Right lobe of liver (tissue), 6 donors: Measurements from ENCODE around the gene GALK1. TPM values are rescaled to one million over a fixed set of nuclear protein-coding genes. Genes with fewer than 3 reads are reported as not detected.
"Not testable (repeated sequence)": the region's sequence is repeated elsewhere in the genome, so short reads cannot be mapped to it uniquely, and the experiment has no call there.

Experiments used
- ATAC-seq, 4 donors: fragments of 200-7000 bp; cut with Tn5 transposase; one replicate each; pipeline ENCODE4 v1.9.1; 2020; ENCODE audit warnings: mild to moderate bottlenecking in 4 of 4, moderate library complexity in 4 of 4
- DNase-seq, 3 donors: peaks; one replicate each; pipeline ENCODE4 v3.0.0-alpha.2; 2020
- H3K27ac ChIP-seq, 3 donors: fragments of 200-600 bp; one replicate each; pipeline ENCODE4 v1.8.0; 2022
- H3K27me3 ChIP-seq, 2 donors: fragments of 200-600 bp; one replicate each; pipeline ENCODE4 v1.8.0; 2022
- H3K36me3 ChIP-seq, 4 donors: fragments of 200-600 bp; sonication (generic) in 1 of 4; one replicate each; pipeline versions ENCODE4 v1.5.1 to v1.8.0; 2017 to 2022; ENCODE audit warnings: control low read depth in 1 of 4
- H3K4me1 ChIP-seq, 4 donors: fragments of 200-600 bp; sonication (generic) in 1 of 4; one replicate each; pipeline versions ENCODE4 v1.5.1 to v1.8.0; 2017 to 2022; ENCODE audit warnings: control low read depth in 1 of 4
- H3K4me3 ChIP-seq, 3 donors: fragments of 200-600 bp; one replicate each; pipeline ENCODE4 v1.8.0; 2022
- H3K9me3 ChIP-seq, 4 donors: fragments of 200-600 bp; sonication (generic) in 1 of 4; one replicate each; pipeline versions ENCODE4 v1.5.1 to v1.8.0; 2017 to 2022; ENCODE audit warnings: control low read depth in 1 of 4
- POLR2A ChIP-seq: fragments of 450-650 bp; IDR thresholded peaks from one replicate; pipeline ENCODE4 v1.6.1; 2017; ENCODE audit warnings: antibody characterized with exemption, mild to moderate bottlenecking
- WGBS: methylation state at CpG from one replicate; pipeline ENCODE4 v1.1.6; 2018; ENCODE audit warnings: low coverage, low lambda C conversion rate; ENCODE audit not compliant: insufficient coverage; ENCODE audit errors: missing lambda C conversion rate; 5-methylcytosine and 5-hydroxymethylcytosine counted together
- intact Hi-C, 2 donors: fragments of 100-400 bp; cut with DNase I; formaldehyde crosslinking; loops; one replicate each; pipeline versions ENCODE4 v1.11.2 to v1.14.1; 2022
- total RNA-seq, 6 experiments: library from RNA; depleted of rRNA in 2 of 6; stranded (reverse); fragments of >200 nt in 2 of 6; fragmentation: NEBNext Ultra II Directional in 3 of 6; extraction: Animal tissue kit (Norgen Biotek cat#: 25700) in 3 of 6; gene quantifications; one replicate each; pipeline versions ENCODE4 v1.1.0 to v1.2.4, GENCODE V29; 2016 to 2023
- TF ChIP-seq, protein P1 (sequence below), 4 donors: fragments of 200-600 bp in 3 of 4; fragments of 450-650 bp in 1 of 4; IDR thresholded peaks; one replicate each; pipeline versions ENCODE4 v1.5.1 to v1.8.0; 2016 to 2022; ENCODE audit warnings: antibody characterized with exemption in 4 of 4, mild to moderate bottlenecking in 2 of 4
- donor health status: DM: no; HTN: yes; CAD: no.
- donor health status: DM: no; HTN: no; CAD: no.
- donor health status: DM: no; HTN: no; CAD: no.
- donor health status: DM: no; HTN: yes; CAD: no.
- donor health status: DM: no; HTN: yes; CAD: no.

The GALK1 gene
- total RNA-seq, 6 experiments from 2014 or later: 38.6 to 87.4 (median 76.9) TPM

- no peak for DNase-seq
- no peak for ATAC-seq
- Histone ChIP-seq H3K4me3 (no peak overlapping the region), H3K4me1 (peaks cover 0 to 46% (median 12%) of the 10 kb centered on the region in 4 donors), H3K27me3 (no peaks in the 10 kb centered on the region), H3K36me3 (peaks cover 0 to 19% (median 10%) of the 10 kb centered on the region in 4 donors), H3K9me3 (no peaks in the 10 kb centered on the region), H3K27ac (peak overlapping the region in 1 of 3 donors; percentile 33)
- WGBS: 18% methylated on average over 5 of the region's 5 CpGs
- intact Hi-C loops: no loop called here
- TF ChIP-seq POLR2A: no peak
- TF ChIP-seq, protein P1, sequence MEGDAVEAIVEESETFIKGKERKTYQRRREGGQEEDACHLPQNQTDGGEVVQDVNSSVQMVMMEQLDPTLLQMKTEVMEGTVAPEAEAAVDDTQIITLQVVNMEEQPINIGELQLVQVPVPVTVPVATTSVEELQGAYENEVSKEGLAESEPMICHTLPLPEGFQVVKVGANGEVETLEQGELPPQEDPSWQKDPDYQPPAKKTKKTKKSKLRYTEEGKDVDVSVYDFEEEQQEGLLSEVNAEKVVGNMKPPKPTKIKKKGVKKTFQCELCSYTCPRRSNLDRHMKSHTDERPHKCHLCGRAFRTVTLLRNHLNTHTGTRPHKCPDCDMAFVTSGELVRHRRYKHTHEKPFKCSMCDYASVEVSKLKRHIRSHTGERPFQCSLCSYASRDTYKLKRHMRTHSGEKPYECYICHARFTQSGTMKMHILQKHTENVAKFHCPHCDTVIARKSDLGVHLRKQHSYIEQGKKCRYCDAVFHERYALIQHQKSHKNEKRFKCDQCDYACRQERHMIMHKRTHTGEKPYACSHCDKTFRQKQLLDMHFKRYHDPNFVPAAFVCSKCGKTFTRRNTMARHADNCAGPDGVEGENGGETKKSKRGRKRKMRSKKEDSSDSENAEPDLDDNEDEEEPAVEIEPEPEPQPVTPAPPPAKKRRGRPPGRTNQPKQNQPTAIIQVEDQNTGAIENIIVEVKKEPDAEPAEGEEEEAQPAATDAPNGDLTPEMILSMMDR (IDR thresholded peaks at IDR 0.05): no peak
Observed at GRCh38 chr17:75779987-75780889, 15.2 kb upstream of the GALK1 start.

DNA sequence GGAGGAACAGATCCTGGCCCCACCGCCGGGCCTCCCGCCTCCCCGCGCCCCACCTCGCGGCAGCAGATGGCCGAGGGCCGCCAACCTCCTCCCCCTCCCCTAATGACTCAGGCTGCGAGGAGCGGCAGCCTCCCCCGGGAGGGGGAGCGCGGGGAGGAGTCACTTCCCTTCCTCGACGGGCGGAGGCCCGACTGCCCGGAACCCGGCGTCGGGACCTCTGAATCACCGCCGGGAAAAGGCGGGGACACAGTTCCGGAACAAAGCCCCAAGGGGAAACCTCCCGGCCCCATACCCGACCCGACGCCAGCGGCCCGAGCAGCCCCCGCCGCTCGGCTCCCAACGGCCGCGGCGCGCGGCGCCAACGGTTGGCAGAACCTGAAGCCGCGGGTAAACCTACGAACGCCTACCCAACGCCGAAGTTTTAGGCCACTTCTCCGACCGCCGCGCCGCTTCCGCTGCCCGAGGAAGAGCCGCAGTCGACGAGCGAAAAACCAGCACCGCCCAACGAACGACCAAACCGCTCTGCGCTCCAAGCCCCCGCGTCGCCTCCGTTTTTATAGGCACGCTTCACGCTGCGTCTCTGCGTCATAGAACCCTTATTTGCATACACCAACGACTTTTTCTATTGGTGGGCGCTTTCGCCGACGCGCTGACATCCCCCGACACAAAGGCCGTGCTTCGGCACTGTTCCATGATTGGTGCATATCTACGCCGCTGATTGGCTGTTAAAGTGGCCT lies 14.4 kb upstream of the GALK1 start:
- Histone ChIP-seq H3K27me3 (no peaks in the 10 kb centered on the region), H3K4me3 (peak overlapping the region; percentile 88 to 98 (median 95)), H3K36me3 (peaks cover 0 to 19% (median 10%) of the 10 kb centered on the region in 4 donors), H3K9me3 (no peaks in the 10 kb centered on the region), H3K27ac (peak overlapping the region; percentile 96 to 99 (median 97)), H3K4me1 (peaks cover 0 to 46% (median 12%) of the 10 kb centered on the region in 4 donors)
- intact Hi-C loops: no loop called here
- ATAC-seq: peak; percentile 62 to 81 (median 78)
- TF ChIP-seq, protein P1 (IDR thresholded peaks at IDR 0.05): peak in 2 of 4 donors; percentile 10 to 31
- TF ChIP-seq POLR2A: peak; percentile 100
- peak; percentile 96 to 98 (median 98) for DNase-seq
- 0% methylated on average over 19 of the region's 84 CpGs for WGBS

DNA sequence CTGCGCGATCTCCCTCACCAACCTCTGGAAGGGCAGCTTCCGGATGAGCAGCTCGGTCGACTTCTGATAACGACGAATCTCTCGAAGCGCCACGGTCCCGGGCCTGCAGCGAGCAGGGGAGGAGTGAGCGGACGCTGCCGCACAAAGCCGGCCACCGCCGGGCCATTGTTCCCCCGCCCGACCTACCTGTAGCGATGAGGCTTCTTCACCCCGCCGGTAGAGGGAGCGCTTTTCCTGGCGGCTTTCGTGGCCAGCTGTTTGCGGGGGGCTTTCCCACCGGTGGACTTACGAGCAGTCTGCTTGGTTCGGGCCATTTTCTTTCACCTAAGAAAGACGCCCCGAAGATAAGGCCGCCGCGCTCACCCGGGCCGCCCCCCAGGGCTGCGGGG lies 13.9 kb upstream of the GALK1 start:
- H3K9me3 ChIP-seq: no peaks in the 10 kb centered on the region
- WGBS: 0% methylated on average over 4 of the region's 38 CpGs
- peaks cover 0 to 19% (median 10%) of the 10 kb centered on the region in 4 donors for H3K36me3 ChIP-seq
- H3K27me3 ChIP-seq: no peaks in the 10 kb centered on the region
- peak overlapping the region; percentile 88 to 98 (median 95) for H3K4me3 ChIP-seq
- ATAC-seq: peak; percentile 16 to 51 (median 32)
- intact Hi-C loops: no loop called here
- peak in 2 of 3 donors; percentile 79 to 83 for DNase-seq
- H3K27ac ChIP-seq: peak overlapping the region; percentile 96 to 99 (median 97)
- no peak for TF ChIP-seq POLR2A
- TF ChIP-seq, protein P1 (IDR thresholded peaks at IDR 0.05): peak; percentile 57 to 75 (median 66)
- H3K4me1 ChIP-seq: peaks cover 0 to 41% (median 12%) of the 10 kb centered on the region in 4 donors

DNA sequence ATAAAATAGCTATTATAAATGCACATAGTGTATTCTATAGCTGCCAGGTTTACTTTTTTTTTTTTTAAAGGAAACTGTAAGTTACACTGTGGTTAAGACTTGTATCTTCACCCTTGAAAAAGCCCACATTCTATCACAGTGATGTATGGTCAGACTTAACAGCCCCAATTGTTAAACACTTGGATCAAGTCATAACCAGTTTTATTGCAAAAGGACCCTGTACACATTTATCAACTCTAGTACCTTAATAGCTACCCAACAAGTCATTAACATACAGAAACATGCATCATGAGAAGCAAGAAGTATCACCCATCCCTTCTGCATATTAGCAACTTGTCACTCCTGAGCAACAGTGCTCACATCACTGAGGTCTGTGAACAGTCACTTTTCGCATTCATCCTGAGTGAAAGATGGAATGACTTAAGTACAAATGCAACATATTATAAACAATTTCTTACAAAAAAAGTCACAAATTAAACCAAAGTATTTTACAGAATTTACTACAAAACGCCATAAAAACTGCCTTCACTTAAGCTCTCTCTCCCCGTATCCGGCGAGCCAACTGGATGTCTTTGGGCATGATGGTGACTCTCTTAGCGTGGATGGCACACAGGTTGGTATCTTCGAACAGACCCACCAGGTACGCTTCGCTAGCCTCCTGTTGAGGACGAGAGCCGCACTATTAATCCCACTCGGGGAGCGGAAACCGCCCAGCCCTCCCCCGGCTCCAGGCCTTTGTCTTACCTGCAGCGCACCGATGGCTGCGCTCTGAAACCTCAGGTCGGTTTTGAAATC lies 13.3 kb upstream of the GALK1 start:
- intact Hi-C loops, H3K9me3 ChIP-seq, H3K27me3 ChIP-seq, ATAC-seq, DNase-seq: not testable (repeated sequence)
- Histone ChIP-seq H3K36me3 (peaks cover 0 to 19% (median 10%) of the 10 kb centered on the region in 4 donors), H3K4me3 (peak overlapping the region; percentile 88 to 98 (median 95)), H3K27ac (peak overlapping the region; percentile 96 to 99 (median 97)), H3K4me1 (peaks cover 0 to 35% (median 12%) of the 10 kb centered on the region in 4 donors)
- WGBS: under 1% methylated on average over 7 of the region's 19 CpGs
